K562 (cell line): ENCODE measurements around the gene OCA2. TPM values are rescaled to one million over a fixed set of nuclear protein-coding genes. Genes with fewer than 3 reads are reported as not detected.

Experiments
- ATAC-seq: fragments of 200-7000 bp; cut with Tn5 transposase; 3 replicates; pipeline ENCODE4 v1.9.1; 2020; ENCODE audit warnings: moderate library complexity
- BruUV-seq: library from RNA; stranded (reverse); fragments of 400-500 nt; replicated peaks from 2 replicates; lab custom pipeline; 2021; lab: Mats Ljungman, UMichigan
- CTCF ChIA-PET: fragments of 300-600 bp; formaldehyde crosslinking; extraction: SDS; loops from one replicate; lab custom pipeline; 2021; ENCODE audit warnings: low intra/inter-chr PET ratio; lab: Yijun Ruan, JAX
- POLR2A ChIA-PET: fragments of 300-600, 350-650 bp; sonication (Branson Sonifier 250); formaldehyde crosslinking; extraction: SDS; loops from one replicate; lab custom pipeline; 2021; ENCODE audit warnings: antibody characterized with exemption, inconsistent platforms; lab: Yijun Ruan, JAX
- DNase-seq, 4 experiments: peaks; one replicate each; pipeline versions ENCODE4 v3.0.0 to v3.0.0-alpha.2; 2011 to 2018; ENCODE audit warnings: low spot score in 3 of 4, mixed read lengths in 3 of 4; ENCODE audit errors: extremely low read depth in 1 of 4
- FAIRE-seq: peaks from 2 replicates; lab custom pipeline; 2011; peaks lifted over from hg19 to GRCh38; lab: Jason Lieb, UNC
- H2AFZ ChIP-seq: 2 replicates; pipeline ENCODE4 v1.6.0; 2011; ENCODE audit warnings: low read depth, low read length, control low read depth, inconsistent platforms
- H3K27ac ChIP-seq: fragments of 200-600 bp; 3 replicates; pipeline ENCODE4 v1.8.0; 2011; ENCODE audit warnings: low read depth, mild to moderate bottlenecking, control low read depth, inconsistent platforms, low read length, moderate library complexity, mixed read lengths; ENCODE audit errors: extremely low read depth
- H3K27me3 ChIP-seq, 2 experiments: fragments of 300-600 bp in 1 of 2; 2 replicates in 1 of 2; 3 replicates in 1 of 2; pipeline versions ENCODE4 v1.6.0 to v1.8.0; 2011; ENCODE audit warnings: inconsistent platforms in 2 of 2, low read length in 2 of 2, mild to moderate bottlenecking in 1 of 2, mixed read lengths in 1 of 2, moderate library complexity in 1 of 2; ENCODE audit not compliant: control insufficient read depth in 2 of 2, insufficient read depth in 2 of 2
- H3K36me3 ChIP-seq: fragments of 300-600 bp; 3 replicates; pipeline ENCODE4 v1.8.0; 2011; ENCODE audit warnings: mild to moderate bottlenecking, low read length, inconsistent platforms; ENCODE audit not compliant: control insufficient read depth, insufficient read depth
- H3K4me1 ChIP-seq, 2 experiments: fragments of 200-600 bp in 1 of 2; replicated peaks in 1 of 2; 2 replicates in 1 of 2; 3 replicates in 1 of 2; pipeline versions ENCODE4 v1.5.1 to v1.8.0; 2011; ENCODE audit warnings: inconsistent platforms in 2 of 2, low read length in 2 of 2, mild to moderate bottlenecking in 1 of 2, mixed read lengths in 1 of 2, moderate library complexity in 1 of 2; ENCODE audit not compliant: control insufficient read depth in 2 of 2, insufficient read depth in 2 of 2
- H3K4me2 ChIP-seq: 2 replicates; pipeline ENCODE4 v1.6.1; 2011; ENCODE audit warnings: low read length, control low read depth, inconsistent platforms, mixed read lengths; ENCODE audit not compliant: insufficient read depth
- H3K4me3 ChIP-seq: fragments of 200-600 bp; sonication (generic), shearing (Covaris generic); 2 replicates; pipeline ENCODE4 v1.5.1; 2016; ENCODE audit warnings: control low read depth, inconsistent platforms
- H3K79me2 ChIP-seq: fragments of 200-600 bp; 3 replicates; pipeline ENCODE4 v1.8.0; 2011; ENCODE audit warnings: low read length, inconsistent platforms; ENCODE audit not compliant: control insufficient read depth, insufficient read depth
- H3K9ac ChIP-seq, 2 experiments: 2 replicates each; pipeline versions ENCODE4 v1.6.0 to v1.6.1; 2011; ENCODE audit warnings: low read depth in 2 of 2, low read length in 2 of 2, control low read depth in 1 of 2, inconsistent platforms in 1 of 2, mild to moderate bottlenecking in 1 of 2, mixed read lengths in 1 of 2; ENCODE audit not compliant: insufficient read depth in 1 of 2
- H3K9me1 ChIP-seq: one replicate; pipeline ENCODE4 v1.6.0; 2011; ENCODE audit warnings: inconsistent platforms, mild to moderate bottlenecking, low read length, moderate library complexity; ENCODE audit not compliant: control insufficient read depth, insufficient read depth
- H3K9me3 ChIP-seq: replicated peaks from 2 replicates; pipeline ENCODE4 v1.5.1; 2011; ENCODE audit warnings: low read depth, low read length, inconsistent platforms; ENCODE audit not compliant: control insufficient read depth, insufficient read depth
- H4K20me1 ChIP-seq: replicated peaks from 2 replicates; pipeline ENCODE4 v1.6.1; 2011; ENCODE audit warnings: low read length, inconsistent platforms, mixed read lengths; ENCODE audit not compliant: control insufficient read depth, insufficient read depth
- BHLHE40 ChIP-seq: IDR thresholded peaks from 2 replicates; pipeline ENCODE4 v1.6.1; 2011; ENCODE audit warnings: low read length, improper control_type of control experiment
- NCOA6 ChIP-seq: fragments of 450-650 bp; IDR thresholded peaks from 2 replicates; pipeline ENCODE4 v1.6.1; 2017; ENCODE audit warnings: mild to moderate bottlenecking
- NFIC ChIP-seq: fragments of 450-650 bp; IDR thresholded peaks from 2 replicates; pipeline ENCODE4 v1.6.1; 2017; ENCODE audit warnings: mild to moderate bottlenecking, inconsistent platforms
- PTRF ChIP-seq: fragments of 450-650 bp; IDR thresholded peaks from 2 replicates; pipeline ENCODE4 v1.6.1; 2016; ENCODE audit warnings: mild to moderate bottlenecking, missing genetic modification characterization, missing compliant biosample characterization
- SMARCA5 ChIP-seq: fragments of 450-650 bp; IDR thresholded peaks from 2 replicates; pipeline ENCODE4 v1.6.1; 2016
- WGBS: fragments of 100-300 bp; shearing (Covaris generic); methylation state at CpG from one replicate; pipeline ENCODE4 v1.1.6; 2016; ENCODE audit warnings: low coverage, mixed read lengths; ENCODE audit not compliant: insufficient coverage; ENCODE audit errors: missing lambda C conversion rate; 5-methylcytosine and 5-hydroxymethylcytosine counted together
- in situ Hi-C: fragments of 300-500 bp; cut with MboI; formaldehyde crosslinking; loops from 4 replicates; pipeline ENCODE4 v1.15.0; 2018; ENCODE audit warnings: inconsistent platforms, mixed read lengths
- intact Hi-C: fragments of 100-400 bp; cut with micrococcal nuclease; formaldehyde crosslinking; loops from 2 replicates; pipeline ENCODE4 v1.14.2; 2022
- polyA plus RNA-seq, 8 experiments: library from polyadenylated mRNA; depleted of rRNA in 4 of 8; stranded (reverse) in 5 of 8; unstranded in 3 of 8; fragments of >200 nt; fragmentation: Nextera tagmentation in 2 of 8; fragmentation: Illumina TruSeq in 1 of 8; extraction: Ambion mirVana in 2 of 8; extraction: Trizol in 1 of 8; gene quantifications; 2 replicates each; pipeline versions ENCODE4 v1.2.1 to v1.2.3, GENCODE V29; 2011 to 2014; ENCODE audit warnings: inconsistent platforms in 1 of 8, missing spikeins in 1 of 8
- total RNA-seq, 7 experiments: library from RNA; depleted of rRNA in 6 of 7; stranded (reverse); fragments of >200 nt in 6 of 7; fragmentation: Illumina TruSeq in 2 of 7; extraction: Trizol in 2 of 7; gene quantifications; 2 replicates each; pipeline versions ENCODE4 v1.2.1 to v1.2.3, GENCODE V29; 2011 to 2021; ENCODE audit warnings: low replicate concordance in 1 of 7
- TF ChIP-seq, protein P1 (sequence below): sonication (generic); formaldehyde crosslinking; IDR thresholded peaks from 2 replicates; pipeline ENCODE4 v1.8.1; 2023; ENCODE audit warnings: mild to moderate bottlenecking, missing genetic modification reagents

OCA2 gene
- total and polyA plus RNA-seq, 9 of the 15 experiments (the other 6 are each of a cell fraction or from before 2014, with no cell fraction given): 0.07 to 0.59 (median 0.17) TPM; not detected in 1

GRCh38 chr15:28084547-28084946 lies 14.6 kb downstream of the OCA2 start:
- 0% methylated on average over 3 of the region's 3 CpGs for WGBS
- FAIRE-seq: no peak

GRCh38 chr15:28082891-28083684 lies 16.0 kb downstream of the OCA2 start:
- ChIA-PET CTCF (no interaction called here), POLR2A (no interaction called here)

More at GRCh38 chr15:28084547-28084946, 14.6 kb downstream of the OCA2 start:
- Histone ChIP-seq H3K36me3 (no peaks in the 10 kb centered on the region), H3K9me3 (peaks cover under 1% of the 10 kb centered on the region; the same call in 1 of the 2 replicates), H4K20me1 (no peaks in the 10 kb centered on the region), H3K4me2 (no peak overlapping the region), H2AFZ (no peak overlapping the region), H3K27ac (no peak overlapping the region), H3K9me1 (no peaks in the 10 kb centered on the region), H3K79me2 (no peaks in the 10 kb centered on the region), H3K4me3 (no peak overlapping the region), H3K27me3 (peaks cover 0 to 13% of the 10 kb centered on the region in 2 experiments; a peak in 3 of 5 replicates), H3K4me1 (no peaks in the 10 kb centered on the region), H3K9ac (no peak overlapping the region)
- DNase-seq (no peak), ATAC-seq (no peak)
- POLR2A ChIA-PET: no interaction called here
- TF ChIP-seq SMARCA5: no peak
- TF ChIP-seq PTRF (tag): no peak
- TF ChIP-seq NFIC: peak; percentile 50
- CTCF ChIA-PET: no interaction called here
- intact Hi-C loops (no loop called here), in situ Hi-C loops (no loop called here)
- BruUV-seq: no TSS peak

More at GRCh38 chr15:28082891-28083684, 16.0 kb downstream of the OCA2 start:
- no peak for ATAC-seq
- Histone ChIP-seq H4K20me1 (no peaks in the 10 kb centered on the region), H3K9me1 (no peaks in the 10 kb centered on the region), H3K79me2 (no peaks in the 10 kb centered on the region), H3K4me3 (no peak overlapping the region), H3K4me2 (no peak overlapping the region), H3K27ac (no peak overlapping the region), H3K9me3 (no peaks in the 10 kb centered on the region; the same call in 1 of the 2 replicates), H3K27me3 (peaks cover 3 to 21% of the 10 kb centered on the region in 2 experiments; a peak in 3 of 5 replicates), H3K9ac (no peak overlapping the region), H3K36me3 (no peaks in the 10 kb centered on the region), H2AFZ (no peak overlapping the region), H3K4me1 (no peaks in the 10 kb centered on the region)
- no TSS peak for BruUV-seq
- no peak for TF ChIP-seq NCOA6
- TF ChIP-seq, protein P1, sequence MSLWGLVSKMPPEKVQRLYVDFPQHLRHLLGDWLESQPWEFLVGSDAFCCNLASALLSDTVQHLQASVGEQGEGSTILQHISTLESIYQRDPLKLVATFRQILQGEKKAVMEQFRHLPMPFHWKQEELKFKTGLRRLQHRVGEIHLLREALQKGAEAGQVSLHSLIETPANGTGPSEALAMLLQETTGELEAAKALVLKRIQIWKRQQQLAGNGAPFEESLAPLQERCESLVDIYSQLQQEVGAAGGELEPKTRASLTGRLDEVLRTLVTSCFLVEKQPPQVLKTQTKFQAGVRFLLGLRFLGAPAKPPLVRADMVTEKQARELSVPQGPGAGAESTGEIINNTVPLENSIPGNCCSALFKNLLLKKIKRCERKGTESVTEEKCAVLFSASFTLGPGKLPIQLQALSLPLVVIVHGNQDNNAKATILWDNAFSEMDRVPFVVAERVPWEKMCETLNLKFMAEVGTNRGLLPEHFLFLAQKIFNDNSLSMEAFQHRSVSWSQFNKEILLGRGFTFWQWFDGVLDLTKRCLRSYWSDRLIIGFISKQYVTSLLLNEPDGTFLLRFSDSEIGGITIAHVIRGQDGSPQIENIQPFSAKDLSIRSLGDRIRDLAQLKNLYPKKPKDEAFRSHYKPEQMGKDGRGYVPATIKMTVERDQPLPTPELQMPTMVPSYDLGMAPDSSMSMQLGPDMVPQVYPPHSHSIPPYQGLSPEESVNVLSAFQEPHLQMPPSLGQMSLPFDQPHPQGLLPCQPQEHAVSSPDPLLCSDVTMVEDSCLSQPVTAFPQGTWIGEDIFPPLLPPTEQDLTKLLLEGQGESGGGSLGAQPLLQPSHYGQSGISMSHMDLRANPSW: no peak
- peak; percentile 50; the same call in 1 of the 2 replicates for TF ChIP-seq BHLHE40
- WGBS: 16% methylated on average over 11 of the region's 11 CpGs
- no peak for FAIRE-seq
- in situ Hi-C loops: no loop called here
- intact Hi-C loops: no loop called here
- DNase-seq: no peak
